Gastrocnemius medialis (tissue), 4 donors: ENCODE measurements around the gene HIGD1C. TPM values are rescaled to one million over a fixed set of nuclear protein-coding genes. Genes with fewer than 3 reads are reported as not detected.

Source experiments
- ATAC-seq, 2 donors: fragments of 150-250 bp; one replicate each; pipeline ENCODE4 v1.9.1; 2016
- DNase-seq, 2 donors: peaks; one replicate each; pipeline ENCODE4 v3.0.0-alpha.2; 2019
- H3K27ac ChIP-seq, 4 donors: fragments of 200-600 bp; sonication (generic); 1 replicate in 1 of 4; 2 replicates in 3 of 4; pipeline ENCODE4 v1.5.1; 2016 to 2018; ENCODE audit warnings: mild to moderate bottlenecking in 2 of 4, moderate library complexity in 1 of 4
- H3K27me3 ChIP-seq, 3 donors: fragments of 200-600 bp; sonication (generic) in 2 of 3; 1 replicate in 1 of 3; 2 replicates in 2 of 3; pipeline versions ENCODE4 v1.5.1 to v1.6.0; 2016 to 2019; ENCODE audit warnings: mild to moderate bottlenecking in 1 of 3, moderate library complexity in 1 of 3
- H3K36me3 ChIP-seq, 2 donors: fragments of 200-600 bp; sonication (generic) in 1 of 2; one replicate each; pipeline ENCODE4 v1.5.1; 2017 to 2018
- H3K4me1 ChIP-seq, 2 donors: fragments of 200-600 bp; sonication (generic) in 1 of 2; one replicate each; pipeline ENCODE4 v1.5.1; 2016 to 2017; ENCODE audit warnings: mild to moderate bottlenecking in 2 of 2
- H3K4me3 ChIP-seq, 4 donors: fragments of 200-600 bp; sonication (generic) in 3 of 4; 1 replicate in 1 of 4; 2 replicates in 3 of 4; pipeline ENCODE4 v1.5.1; 2016 to 2019; ENCODE audit warnings: mild to moderate bottlenecking in 2 of 4
- H3K9me3 ChIP-seq, 3 donors: fragments of 200-600 bp; sonication (generic) in 2 of 3; 1 replicate in 1 of 3; 2 replicates in 2 of 3; pipeline ENCODE4 v1.5.1; 2016 to 2019
- CTCF ChIP-seq, 5 experiments: fragments of 450-650 bp in 3 of 5; fragments of 200-600 bp in 2 of 5; sonication (generic) in 2 of 5; IDR thresholded peaks in 4 of 5; conservative IDR thresholded peaks in 1 of 5; 1 replicate in 4 of 5; 2 replicates in 1 of 5; pipeline ENCODE4 v1.5.1; 2016 to 2019; ENCODE audit warnings: antibody characterized with exemption in 5 of 5, mild to moderate bottlenecking in 3 of 5, moderate library complexity in 3 of 5
- POLR2A ChIP-seq, 2 donors: fragments of 450-650 bp; IDR thresholded peaks; one replicate each; pipeline ENCODE4 v1.6.1; 2017; ENCODE audit warnings: antibody characterized with exemption in 2 of 2, mild to moderate bottlenecking in 2 of 2, moderate library complexity in 2 of 2
- in situ Hi-C, 4 donors: fragments of 200-750 bp; cut with MboI; loops; one replicate each; pipeline versions ENCODE4 v1.15.0 to v1.8.0; 2017; ENCODE audit warnings: low sequenced_read_pairs in 4 of 4
- intact Hi-C: fragments of 100-400 bp; cut with DNase I; formaldehyde crosslinking; loops from one replicate; pipeline ENCODE4 v1.15.1; 2023; ENCODE audit warnings: low total_unique reads
- total RNA-seq, 4 donors: library from RNA; depleted of rRNA; stranded (reverse); fragments of >200 nt; gene quantifications; one replicate each; pipeline versions ENCODE4 v1.1.0 to v1.2.3, GENCODE V29; 2016

Gene HIGD1C
- total RNA-seq, 4 donors from 2014 or later, result not detected

GRCh38 chr12:50984586-50985298, 32.4 kb downstream of the HIGD1C start:
- ATAC-seq, result no peak
- no peak for DNase-seq
- Histone ChIP-seq H3K27me3 (no peaks in the 10 kb centered on the region), H3K9me3 (no peaks in the 10 kb centered on the region), H3K36me3 (peaks cover 0 to 25% of the 10 kb centered on the region in 2 donors), H3K4me1 (peaks cover 36 to 67% of the 10 kb centered on the region in 2 donors), H3K4me3 (no peak overlapping the region), H3K27ac (peak overlapping the region; percentile 80 to 91 (median 87))
- TF ChIP-seq CTCF (IDR thresholded peaks at IDR 0.05 in 4 of 5, conservative IDR thresholded peaks at IDR 0.05 in 1 of 5) (no peak), POLR2A (IDR thresholded peaks at IDR 0.05) (no peak)
- in situ Hi-C loops (loop anchor here (5.0 to 10.0 kb wide), 4 partner anchors 57 to 217 kb away; a partner anchor contains a TSS), intact Hi-C loops (loop anchor here (1.0 to 10.0 kb wide), 4 partner anchors 40 to 480 kb away; partner anchors contain the start of gene DIP2B)

- Histone ChIP-seq H3K4me3 (no peak overlapping the region), H3K27me3 (no peaks in the 10 kb centered on the region), H3K4me1 (peaks cover 36 to 67% of the 10 kb centered on the region in 2 donors), H3K36me3 (peaks cover 0 to 26% of the 10 kb centered on the region in 2 donors), H3K9me3 (no peaks in the 10 kb centered on the region), H3K27ac (peak overlapping the region; percentile 80 to 91 (median 87))
- no peak for TF ChIP-seq CTCF (IDR thresholded peaks at IDR 0.05 in 4 of 5, conservative IDR thresholded peaks at IDR 0.05 in 1 of 5)
- TF ChIP-seq POLR2A (IDR thresholded peaks at IDR 0.05), result peak in 1 of 2 donors; percentile 40
- in situ Hi-C loops, result loop anchor here (5.0 to 10.0 kb wide), 3 partner anchors 158 to 218 kb away; no protein-coding TSS in a partner anchor
- DNase-seq (peak; percentile 57 to 69), ATAC-seq (peak; percentile 86 to 88)
- intact Hi-C loops, result loop anchor here (1.0 to 10.0 kb wide), 4 partner anchors 39 to 481 kb away; partner anchors contain the start of gene DIP2B
Observed at GRCh38 chr12:50985322-50985721, 33.0 kb downstream of the HIGD1C start.

GRCh38 chr12:50986966-50987737, 34.8 kb downstream of the HIGD1C start:
- H3K4me1 ChIP-seq, result peaks cover 29 to 51% of the 10 kb centered on the region in 2 donors
- DNase-seq (peak; percentile 49 to 53), ATAC-seq (peak; percentile 62 to 74)
- no peaks in the 10 kb centered on the region for H3K9me3 ChIP-seq
- no peaks in the 10 kb centered on the region for H3K27me3 ChIP-seq
- peaks cover 5 to 41% of the 10 kb centered on the region in 2 donors for H3K36me3 ChIP-seq
- in situ Hi-C loops (loop anchor here (5.0 to 10.0 kb wide), 3 partner anchors 160 to 220 kb away; no protein-coding TSS in a partner anchor), intact Hi-C loops (loop anchor here (1.0 to 10.0 kb wide), 3 partner anchors 162 to 482 kb away; partner anchors contain the start of genes ATF1 and DIP2B)
- no peak overlapping the region for H3K4me3 ChIP-seq
- peak overlapping the region; percentile 80 to 91 (median 87) for H3K27ac ChIP-seq
- TF ChIP-seq CTCF (IDR thresholded peaks at IDR 0.05 in 4 of 5, conservative IDR thresholded peaks at IDR 0.05 in 1 of 5) (peak; percentile 31 to 73 (median 39)), POLR2A (IDR thresholded peaks at IDR 0.05) (no peak)

- intact Hi-C loops (loop anchor here (10.0 kb wide), 1 partner anchor 483 kb away; the partner anchor contains the start of gene DIP2B), in situ Hi-C loops (loop anchor here (5.0 to 10.0 kb wide), 3 partner anchors 161 to 221 kb away; no protein-coding TSS in a partner anchor)
- no peak for TF ChIP-seq CTCF (IDR thresholded peaks at IDR 0.05 in 4 of 5, conservative IDR thresholded peaks at IDR 0.05 in 1 of 5)
- TF ChIP-seq POLR2A (IDR thresholded peaks at IDR 0.05), result no peak
Observed at GRCh38 chr12:50988051-50988450, 35.7 kb downstream of the HIGD1C start.

More at GRCh38 chr12:50988051-50988450, 35.7 kb downstream of the HIGD1C start:
- ATAC-seq (no peak), DNase-seq (no peak)
- Histone ChIP-seq H3K36me3 (peaks cover 5 to 49% of the 10 kb centered on the region in 2 donors), H3K27ac (no peak overlapping the region), H3K4me3 (no peak overlapping the region), H3K9me3 (no peaks in the 10 kb centered on the region), H3K4me1 (peaks cover 26 to 42% of the 10 kb centered on the region in 2 donors), H3K27me3 (no peaks in the 10 kb centered on the region)
